Activated effector memory CD4-positive, alpha-beta T cell treated with anti-CD3 and anti-CD28 coated beads, Interleukin-2, amount 50 U/mL, for 16 hours (primary cell): ENCODE data around the gene PPP2CA.
A peak's percentile ranks its signal among the peaks of the same experiment; 100 is the strongest.
"Not testable (repeated sequence)": the region's sequence is repeated elsewhere in the genome, so short reads cannot be mapped to it uniquely, and the experiment has no call there.

Experiments used
- DNase-seq: peaks from one replicate; pipeline ENCODE4 v3.0.0-alpha.2; 2020

The PPP2CA gene

DNA sequence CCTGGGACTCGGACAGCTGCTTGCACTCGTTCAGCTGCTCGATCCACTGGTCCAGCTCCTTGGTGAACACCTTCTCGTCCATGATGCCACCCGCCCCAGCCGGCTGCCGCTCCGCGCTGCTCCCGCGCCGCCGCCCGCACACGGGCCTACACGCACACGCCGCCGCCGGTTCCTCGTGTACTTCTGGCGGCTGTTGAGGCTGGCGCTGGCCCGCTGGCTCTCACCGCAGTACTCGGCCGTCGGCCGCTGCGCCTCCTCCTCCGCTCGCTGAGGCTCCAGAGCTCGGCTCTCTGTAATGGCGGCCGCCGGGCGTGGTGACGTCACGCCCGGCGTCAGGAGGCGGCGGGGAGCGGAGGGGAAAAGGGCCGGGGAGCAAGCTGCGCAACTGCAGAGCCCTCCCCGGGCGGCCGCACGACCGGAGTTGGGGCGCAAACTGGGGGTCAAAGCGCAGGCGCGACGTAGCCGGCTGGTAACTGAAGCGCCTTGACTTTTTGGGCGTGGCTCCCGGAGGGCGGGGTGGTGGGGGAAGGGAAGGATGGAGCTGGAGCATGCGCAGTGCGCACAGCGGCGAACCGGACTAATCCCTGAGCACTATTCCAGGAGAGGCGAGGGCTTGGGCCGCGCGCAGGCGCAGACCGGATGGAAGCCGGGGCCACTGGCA lies at the start of gene PPP2CA:
TSS of gene PPP2CA (minus strand) at position 294 of the 661 bp plus-strand sequence. CDS start at position 82, 212 bp downstream.
- DNase-seq, result peak; percentile 100

DNA sequence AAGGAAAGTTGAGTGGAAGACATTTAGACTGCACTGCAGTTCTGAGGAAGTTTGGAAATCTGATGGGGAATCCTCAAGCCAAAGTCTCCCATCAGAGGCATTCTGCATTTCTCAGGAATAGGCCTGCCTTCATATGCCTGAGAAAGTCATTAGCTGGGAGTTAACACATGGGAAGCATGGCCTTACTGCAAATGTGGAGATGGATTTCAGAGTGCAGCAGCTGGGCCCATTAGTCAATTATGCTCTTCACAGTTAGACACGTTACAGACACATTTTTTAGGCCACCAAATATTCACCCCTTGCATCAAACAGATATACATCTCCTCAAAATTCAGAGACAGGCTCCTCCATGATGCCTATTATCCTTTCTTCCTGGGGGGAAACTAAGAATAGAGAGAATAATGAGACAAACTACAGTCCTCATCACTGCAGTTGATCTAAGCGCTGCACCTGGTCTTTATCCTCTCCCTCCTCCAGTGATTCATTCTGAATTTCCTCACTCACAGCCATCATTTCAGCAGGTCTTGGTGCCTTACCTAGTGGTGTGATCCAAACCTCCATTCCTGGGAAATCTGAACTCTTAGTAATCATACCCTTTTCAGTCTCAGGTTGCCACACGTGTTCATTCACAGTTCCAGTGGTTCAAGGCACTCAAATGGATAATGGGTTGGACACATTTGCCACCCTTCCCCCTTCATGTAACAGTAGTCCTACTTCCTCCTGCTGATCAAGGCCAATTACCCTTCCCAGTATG lies 47.9 kb upstream of the PPP2CA start:
- no peak for DNase-seq

DNA sequence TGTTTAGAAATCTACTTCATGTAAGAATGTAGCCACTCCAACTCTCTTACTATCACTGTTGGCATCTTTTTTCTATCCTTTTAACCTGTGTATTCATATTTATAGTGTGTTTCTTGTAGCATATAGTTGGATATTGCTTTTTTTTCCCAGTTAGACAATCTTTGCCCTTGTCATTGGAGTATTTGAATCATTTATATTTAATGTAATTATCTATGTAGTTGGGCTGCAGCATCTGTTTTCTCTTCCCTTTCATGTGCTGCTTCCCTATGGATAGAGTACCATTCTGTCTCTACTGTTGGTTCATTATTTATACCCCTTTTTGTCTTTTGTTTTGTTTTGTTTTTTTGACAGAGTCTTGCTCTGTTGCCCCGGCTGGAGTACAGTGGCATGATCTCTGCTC lies 45.2 kb upstream of the PPP2CA start:
- DNase-seq, result no peak

DNA sequence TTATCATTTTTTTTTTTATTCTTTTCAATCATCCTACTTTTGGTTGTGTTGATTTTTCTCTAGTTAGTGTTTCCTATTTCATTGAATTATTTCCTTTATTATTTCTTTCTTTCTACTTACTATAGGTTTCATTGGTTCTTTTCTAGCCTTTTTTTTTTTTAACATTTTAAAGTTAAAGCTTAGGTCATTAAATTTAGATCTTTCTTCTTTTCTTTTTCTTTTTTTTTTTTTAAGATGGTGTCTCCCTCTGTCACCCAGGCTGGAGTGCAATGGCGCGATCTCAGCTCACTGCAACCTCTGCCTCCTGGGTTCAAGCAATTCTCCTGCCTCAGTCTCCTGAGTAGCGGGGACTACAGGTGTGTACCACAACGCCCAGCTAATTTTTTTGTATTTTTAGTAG lies 43.0 kb upstream of the PPP2CA start:
- DNase-seq, result no peak

DNA sequence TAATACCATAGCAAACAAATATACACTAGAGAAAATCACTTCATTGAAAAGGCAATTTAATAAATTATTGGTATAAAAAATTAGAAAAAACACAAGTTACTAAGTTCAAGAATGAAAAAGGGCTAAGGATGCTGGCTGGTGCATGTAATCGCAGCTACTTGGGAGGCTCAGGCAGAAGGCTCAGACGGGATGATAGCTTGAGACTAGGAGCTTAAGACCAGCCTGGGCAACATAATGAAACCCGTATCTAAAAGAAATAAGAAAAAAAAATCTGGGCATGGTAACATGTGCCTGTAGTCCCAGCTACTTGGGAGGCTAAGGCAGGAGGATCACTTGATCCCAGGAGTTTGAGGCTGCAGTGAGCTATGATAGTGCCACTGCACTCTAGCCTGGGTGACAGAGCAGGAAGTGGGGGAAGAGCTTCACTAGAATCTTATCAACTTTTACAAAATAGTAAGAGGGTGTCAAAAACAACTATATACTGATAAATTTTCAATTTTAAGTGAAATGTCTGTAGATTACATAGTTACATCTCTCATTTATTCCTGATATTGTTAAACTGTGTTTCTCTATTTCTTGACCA lies 42.2 kb upstream of the PPP2CA start:
- DNase-seq, result no peak

DNA sequence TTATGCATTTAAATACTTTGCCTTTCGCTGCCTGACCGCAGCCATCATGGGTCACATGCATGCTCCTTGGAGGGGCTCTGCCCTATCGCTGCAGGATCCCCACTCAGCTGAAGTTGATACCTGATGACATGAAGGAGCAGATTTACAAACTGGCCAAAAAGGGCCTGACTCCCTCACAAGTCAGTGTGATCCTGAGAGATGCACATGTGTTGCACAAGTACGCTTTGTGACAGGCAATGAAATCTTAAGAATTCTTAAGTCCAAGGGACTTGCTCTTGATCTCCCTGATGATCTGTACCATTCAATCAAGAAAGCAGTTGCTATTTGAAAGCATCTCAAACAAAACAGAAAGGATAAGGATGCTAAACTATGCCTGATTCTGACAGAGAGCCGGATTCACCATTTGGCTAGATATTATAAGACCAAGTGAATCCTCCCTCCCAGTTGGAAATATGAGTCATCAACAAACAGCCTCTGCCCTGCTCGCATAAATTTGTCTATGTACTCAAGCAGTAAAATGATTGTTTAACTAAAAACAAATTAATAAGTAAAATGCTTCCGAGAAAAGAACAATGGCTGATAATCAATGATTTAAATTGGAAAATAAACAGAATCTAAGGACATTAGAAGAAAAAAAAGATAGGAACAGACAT lies 41.6 kb upstream of the PPP2CA start:
- no peak for DNase-seq

DNA sequence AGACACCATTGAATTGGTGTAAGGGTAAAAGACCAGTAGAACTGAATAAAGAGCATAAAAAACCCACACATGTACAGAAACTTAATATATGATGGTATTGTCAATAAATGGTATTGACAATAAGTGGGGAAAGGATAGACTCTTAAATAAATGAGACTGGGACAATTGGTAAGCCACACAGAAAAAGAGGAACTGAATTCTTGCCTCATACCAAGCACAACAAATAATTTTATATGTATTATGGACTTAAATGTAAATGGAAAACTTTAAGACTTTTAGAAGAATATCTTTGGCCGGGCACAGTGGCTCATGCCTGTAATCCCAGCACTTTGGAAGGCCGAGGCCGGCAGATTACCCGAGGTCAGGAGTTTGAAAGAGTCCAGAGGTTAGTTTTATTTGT lies 37.9 kb upstream of the PPP2CA start:
- DNase-seq, result no peak

DNA sequence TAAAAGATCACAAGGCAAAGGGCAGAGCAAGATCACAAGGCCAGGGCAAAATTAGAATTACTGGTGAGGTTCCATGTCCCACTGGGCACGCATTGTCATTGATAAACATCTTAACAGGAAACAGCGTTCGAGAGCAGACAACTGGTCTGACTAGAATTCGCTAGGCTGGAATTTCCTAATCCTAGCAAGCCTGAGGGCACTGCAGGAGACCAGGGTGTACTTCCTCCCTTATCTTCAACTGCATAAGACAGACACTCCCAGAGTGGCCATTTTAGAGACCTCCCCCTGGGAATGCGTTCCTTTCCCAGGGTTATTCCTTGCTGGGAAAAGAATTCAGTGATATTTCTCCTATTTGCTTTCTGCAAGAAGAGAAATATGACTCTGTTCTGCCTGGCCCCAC lies 36.8 kb upstream of the PPP2CA start:
- DNase-seq, result not testable (repeated sequence)

DNA sequence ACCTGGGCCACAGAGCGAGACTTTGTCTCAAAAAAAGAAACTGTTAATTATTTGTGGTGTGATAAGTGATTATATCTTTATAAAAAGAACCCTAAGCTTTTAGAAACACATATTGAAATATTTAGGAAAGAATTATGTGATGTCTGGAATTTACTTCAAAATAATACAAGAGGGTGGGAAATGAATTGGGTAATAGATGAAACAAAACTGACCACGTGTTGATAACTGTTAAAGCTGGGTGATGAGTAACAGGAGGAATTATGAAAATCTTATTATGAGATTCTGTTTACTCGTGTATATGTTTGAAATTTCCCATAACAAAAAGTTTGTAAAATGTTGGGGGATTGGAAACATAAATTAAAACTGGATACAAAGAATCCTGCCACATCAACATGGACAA lies 33.0 kb upstream of the PPP2CA start:
- DNase-seq, result no peak

DNA sequence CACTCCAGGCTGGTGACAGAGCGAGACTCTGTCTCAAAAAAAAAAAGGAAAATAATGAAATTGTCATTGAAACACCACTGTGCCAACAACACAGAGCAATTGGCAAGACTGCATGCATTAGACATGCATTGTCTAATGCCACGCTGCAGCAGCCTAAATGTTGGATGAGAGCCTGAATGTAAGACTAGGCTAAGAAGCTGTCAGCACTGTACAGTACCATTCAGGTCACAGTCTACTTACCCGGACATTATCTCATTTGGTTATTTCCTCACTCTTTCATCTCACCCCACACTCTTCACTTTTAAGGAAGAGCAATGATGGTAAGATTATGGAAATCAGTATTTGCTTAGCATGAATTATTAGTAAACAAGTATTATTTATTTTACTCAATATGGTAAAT lies 31.3 kb upstream of the PPP2CA start:
- no peak for DNase-seq

DNA sequence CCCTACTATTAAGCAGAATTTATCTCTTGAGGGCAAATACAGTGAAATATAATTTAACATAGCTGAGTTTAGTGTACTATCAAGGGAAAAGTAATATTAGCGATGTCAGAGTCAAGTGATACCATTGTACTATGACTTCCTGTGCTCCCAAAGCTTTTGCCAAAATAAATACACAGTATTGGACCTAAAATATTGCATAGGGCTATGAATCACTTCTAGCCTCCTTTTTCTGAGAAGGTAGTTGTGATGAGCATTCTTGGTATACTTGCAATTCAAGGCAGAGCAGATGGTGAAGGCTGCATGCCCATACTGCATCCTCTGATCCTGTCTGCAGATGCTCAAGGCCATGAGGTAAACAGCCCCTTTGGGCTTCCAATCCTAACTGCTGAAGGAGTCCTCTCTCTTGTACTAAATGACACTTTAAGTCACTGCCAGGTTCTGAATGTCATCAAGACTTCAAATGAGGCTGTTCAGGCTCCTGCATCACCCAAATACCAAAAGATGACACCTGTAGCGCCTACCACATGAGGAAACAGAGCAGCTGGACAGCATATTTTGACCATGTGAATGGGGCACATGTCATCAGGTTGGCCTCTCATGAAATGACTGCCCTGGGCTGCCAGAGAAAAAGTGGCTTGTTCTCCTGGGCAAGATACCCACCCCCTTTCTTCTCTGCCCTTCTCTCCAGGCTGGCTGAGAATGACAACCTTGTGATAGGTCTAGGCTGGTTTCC lies 29.7 kb upstream of the PPP2CA start:
- no peak for DNase-seq

DNA sequence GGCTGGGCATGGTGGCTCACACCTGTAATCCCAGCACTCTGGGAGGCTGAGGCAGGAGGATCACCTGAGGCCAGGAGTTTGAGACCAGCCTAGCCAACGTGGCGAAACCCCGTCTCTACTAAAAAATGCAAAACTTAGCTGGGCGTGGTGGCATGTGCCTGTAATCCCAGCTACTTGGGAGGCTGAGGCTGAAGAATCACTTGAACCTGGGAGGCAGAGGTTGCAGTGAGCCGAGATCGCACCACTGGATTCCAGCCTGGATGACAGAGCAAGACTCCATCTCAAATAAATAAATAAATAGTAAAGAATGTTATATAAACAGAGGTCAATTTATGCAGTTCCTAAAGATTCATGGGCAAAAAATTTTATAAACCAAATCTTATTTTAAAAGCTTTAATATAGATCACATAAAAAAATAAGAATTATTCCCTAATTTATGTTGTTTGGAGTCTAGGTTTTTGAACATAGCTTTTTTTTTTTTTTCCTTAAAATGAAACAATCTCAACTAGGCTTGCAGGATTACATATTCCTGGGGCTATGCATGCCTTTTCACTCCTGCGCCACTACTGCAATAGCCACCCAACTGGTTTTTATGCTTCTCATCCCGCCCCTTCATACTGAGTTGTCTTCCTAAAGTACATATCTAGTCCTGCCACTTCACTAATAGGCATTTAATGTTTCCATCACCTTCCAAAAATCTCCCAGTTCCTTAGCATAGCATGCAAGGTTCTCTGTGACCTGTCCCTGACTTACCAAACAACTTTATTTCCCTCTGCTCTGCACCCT lies 27.7 kb upstream of the PPP2CA start:
- DNase-seq, result not testable (repeated sequence)

DNA sequence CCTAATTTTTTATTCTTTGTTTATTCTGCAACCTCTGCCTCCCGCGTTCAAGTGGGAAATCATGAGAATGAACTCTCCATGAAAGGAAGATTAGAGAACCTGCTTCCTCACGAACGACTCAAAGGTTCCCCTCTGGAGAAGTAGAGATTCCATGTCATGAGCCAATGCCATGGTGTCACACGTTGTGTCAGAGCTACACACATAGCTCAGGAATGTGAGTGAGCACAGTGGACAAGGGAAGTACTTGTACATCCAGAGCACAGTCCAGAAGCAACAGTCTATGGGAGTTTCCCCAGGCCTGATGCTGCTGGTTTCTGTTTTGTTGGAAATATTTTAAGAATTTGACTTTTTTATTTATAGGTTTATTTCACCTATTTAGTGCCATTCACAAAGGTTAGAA lies 26.8 kb upstream of the PPP2CA start:
- no peak for DNase-seq

DNA sequence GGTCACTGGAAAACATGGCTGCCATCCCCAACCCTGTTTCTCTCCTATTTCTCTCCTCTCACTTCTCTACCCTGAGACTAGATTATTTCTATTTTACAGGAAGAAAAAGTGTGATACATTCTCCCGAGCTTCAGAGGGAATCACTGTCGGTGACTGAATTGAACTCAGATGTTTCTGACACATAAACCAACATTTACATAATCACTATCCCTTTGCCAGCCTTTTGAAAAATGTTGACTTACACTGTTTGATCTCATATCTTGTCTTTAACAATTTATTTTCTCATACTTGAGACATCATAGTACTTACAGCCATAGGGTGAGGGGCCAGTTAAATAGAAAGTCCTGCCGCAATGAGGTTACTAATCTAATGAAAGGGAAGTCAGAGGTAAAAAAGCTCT lies 25.1 kb upstream of the PPP2CA start:
- DNase-seq, result no peak

DNA sequence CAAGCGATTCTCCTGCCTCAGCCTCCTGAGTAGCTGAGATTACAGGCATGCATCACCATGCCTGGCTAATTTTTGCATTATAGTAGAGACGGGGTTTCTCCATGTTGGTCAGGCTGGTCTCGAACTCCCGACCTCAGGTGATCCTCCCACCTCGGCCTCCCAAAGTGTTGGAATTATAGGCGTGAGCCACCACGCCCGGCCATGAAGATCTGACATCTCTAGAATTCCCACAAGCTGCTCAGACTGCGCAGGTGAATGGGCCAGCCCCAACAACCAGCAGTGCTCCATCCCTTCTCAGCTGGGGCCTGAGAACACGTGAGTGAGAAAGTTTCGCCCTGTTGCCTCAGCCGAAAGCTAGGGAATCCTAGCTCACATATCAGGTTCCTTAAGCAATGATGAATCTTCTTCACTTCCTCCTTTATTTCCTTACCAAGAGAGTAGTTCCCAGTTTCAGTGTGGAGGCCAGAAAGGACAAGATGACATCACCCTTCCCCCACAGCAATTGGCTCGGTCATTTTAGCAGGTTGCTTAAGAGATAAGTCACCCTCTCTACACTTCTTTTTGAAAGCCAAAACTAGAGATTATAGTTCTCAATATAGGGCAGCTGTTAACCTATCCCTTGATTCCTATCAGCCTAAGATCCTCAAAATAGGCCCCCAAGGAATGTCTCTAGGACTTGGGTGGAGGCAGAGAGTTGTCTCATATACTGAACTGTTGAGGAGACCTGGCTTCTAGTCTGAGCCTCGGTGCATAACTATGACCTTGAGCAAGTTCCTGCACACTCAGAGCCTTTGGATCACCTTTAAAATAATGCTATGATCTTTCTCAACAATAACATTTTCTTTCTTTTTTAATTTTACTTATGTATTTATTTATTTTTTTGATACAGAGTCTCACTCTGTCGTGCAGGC lies 23.9 kb upstream of the PPP2CA start:
- no peak for DNase-seq

DNA sequence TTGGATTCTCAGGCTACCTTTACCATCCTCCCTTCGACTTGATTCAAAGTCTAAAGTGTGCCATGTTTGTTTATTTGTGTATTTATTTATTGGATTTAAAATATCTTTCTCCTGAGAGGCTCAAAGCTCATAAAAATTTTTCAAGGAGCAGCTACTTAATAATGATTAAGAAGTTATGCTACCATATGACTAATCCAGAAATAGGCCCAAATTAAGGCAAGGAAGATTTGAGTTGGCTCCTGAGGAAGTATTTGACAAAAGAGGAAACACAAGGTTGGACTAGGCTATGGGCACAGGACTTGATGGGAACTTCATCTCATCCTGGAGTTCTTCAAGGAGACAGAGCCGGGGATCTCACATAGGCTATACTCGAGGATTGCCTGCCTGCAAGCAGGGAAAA lies 22.4 kb upstream of the PPP2CA start:
- DNase-seq, result no peak

DNA sequence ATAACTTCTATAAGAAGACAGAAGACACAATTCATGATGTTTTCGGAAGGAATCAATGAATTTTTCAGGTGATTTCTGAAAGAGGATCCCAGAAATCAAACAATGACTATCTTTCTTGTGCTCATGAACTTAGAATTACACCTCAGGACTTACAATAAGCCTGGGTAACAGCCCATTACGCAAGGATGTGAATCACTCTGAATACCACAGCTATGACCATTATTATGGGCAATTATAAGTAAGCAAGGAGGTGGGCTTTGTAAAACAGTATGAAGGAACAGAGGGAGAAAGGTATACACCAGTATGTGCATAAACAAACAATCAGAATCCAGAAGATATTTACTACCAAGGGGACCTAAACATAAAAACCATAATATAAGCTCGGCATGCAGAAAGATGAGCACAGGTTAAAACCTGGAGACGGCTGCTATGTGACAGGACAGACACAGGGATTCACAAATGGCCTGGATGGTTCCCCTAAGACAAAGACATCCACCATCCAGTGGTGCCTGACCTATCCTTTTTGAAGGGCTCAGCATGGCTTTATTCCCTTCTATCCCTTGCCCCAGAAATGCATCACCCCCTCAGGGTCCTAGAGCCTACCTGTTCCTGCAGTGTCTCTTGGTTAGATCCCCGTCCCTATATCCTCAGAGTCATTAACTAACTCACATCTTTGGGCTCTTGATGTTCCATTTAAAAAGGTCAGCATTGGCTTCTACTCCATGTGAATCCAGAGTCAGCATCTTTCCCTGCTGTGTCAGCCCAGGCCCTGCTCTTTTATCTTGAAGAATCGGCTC lies 21.8 kb upstream of the PPP2CA start:
- no peak for DNase-seq

DNA sequence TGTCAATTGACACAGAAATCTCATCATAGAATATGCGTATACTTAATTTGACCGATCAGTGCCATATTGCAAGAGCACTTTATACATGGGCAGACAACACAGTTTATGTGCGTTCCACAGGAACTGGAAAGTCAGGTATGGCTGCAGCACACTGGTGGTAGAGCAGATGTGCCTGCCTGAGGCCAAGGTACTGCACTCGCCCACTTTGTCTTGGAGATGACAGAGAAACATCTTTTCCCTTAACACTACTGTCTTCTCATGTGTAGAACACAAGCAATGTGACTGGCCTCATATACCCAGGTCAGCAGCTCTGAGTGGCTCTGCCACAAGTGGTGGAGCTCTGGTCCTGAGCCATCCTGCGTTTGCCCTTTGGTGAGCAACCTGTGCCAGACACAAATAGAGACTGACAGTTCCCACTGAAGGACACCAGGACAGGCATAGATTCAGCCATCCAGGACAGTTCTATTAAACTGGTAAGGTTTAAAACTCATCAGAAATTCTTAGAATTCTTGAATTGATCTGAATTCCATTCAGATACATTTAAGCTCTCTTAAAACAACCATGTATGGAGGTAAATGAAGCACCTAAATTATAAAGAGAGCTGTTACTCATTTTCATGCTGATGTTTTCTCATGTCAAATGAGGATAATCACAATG lies 21.0 kb upstream of the PPP2CA start:
- DNase-seq, result no peak

DNA sequence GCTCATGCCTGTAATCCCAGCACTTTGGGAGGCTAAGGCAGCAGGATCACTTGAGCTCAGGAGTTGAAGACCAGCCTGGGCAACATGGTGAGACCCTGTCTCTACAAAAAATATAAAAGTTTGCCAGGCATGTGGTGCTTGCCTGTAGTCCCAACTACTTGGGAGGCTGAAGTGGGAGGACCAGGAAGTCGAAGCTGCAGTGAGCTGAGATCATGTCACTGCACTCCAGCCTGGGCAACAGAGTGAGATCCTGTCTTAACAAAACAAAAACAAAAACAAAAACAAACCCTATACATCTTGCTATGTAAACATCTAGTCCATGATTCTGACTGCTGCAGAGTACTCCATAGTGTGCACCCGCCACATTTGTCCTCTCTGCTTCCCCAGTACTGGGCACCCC lies 19.8 kb upstream of the PPP2CA start:
- DNase-seq, result no peak

DNA sequence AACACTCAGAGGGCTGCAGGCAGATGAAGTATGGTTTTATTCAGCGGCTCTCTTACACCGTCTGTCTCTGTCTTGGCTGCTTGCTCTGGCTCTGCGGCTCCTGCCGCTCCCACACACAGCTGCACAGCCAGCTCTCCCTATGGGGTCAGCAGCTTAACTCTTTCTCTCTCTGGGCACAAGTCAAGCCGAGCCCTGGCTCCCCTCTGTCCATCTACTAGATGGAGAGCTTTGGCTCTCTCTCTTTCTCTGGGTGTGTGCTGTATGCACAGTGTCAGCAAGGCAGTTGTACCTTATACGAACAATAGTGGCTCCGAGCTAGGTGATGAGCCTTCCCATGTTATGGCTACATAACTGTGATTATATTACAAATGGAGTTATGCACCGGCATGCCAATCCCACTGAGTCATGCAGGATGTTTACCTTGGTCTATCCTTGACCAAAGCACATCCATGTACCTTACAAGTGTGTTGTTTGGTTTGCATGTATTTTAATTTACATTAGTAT lies 19.3 kb upstream of the PPP2CA start:
- no peak for DNase-seq
